Measurements from ENCODE around the gene ZNF585A.

GRCh38 chr19:37148214-37148613, 24.3 kb downstream of the ZNF585A start:
- TF ChIP-seq CTCF (IDR thresholded peaks at IDR 0.05) = no peak
- no peak for TF ChIP-seq POLR2A (IDR thresholded peaks at IDR 0.05)

All from body of pancreas (tissue), 4 donors.